AG10803 (cell line): Measurements from ENCODE around the gene PPP2R1A.

Experiments
- DNase-seq: peaks from one replicate; pipeline ENCODE4 v3.0.0; 2010; ENCODE audit warnings: low read depth
- H3K4me3 ChIP-seq: 2 replicates; pipeline ENCODE4 v1.5.1; 2011; ENCODE audit warnings: mild to moderate bottlenecking, low read length, control low read depth
- TF ChIP-seq, protein P1 (sequence below): conservative IDR thresholded peaks from 2 replicates; pipeline ENCODE4 v1.5.1; 2011; ENCODE audit warnings: mild to moderate bottlenecking, low read length, control low read depth, inconsistent platforms

PPP2R1A gene

DNA sequence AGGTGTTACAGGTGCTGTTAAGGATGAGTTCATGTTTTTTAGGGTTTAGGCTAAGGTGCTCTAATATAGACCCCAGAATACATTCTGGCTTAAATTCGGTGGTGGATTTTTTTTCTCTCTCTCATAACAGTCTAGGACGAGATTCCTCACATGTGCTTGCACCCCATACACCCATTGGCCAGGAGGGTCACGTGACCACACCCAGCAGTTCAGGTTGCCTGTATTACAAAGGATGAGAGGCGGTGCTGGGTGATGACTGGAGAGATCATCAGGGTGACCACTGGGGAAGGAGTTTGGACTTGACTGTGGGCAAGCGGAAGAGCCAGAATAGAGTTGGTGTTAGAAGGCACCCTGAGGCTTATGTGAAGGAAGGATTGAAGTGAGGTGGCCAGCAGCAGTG, 27.7 kb downstream of the PPP2R1A start:
- TF ChIP-seq, protein P1, sequence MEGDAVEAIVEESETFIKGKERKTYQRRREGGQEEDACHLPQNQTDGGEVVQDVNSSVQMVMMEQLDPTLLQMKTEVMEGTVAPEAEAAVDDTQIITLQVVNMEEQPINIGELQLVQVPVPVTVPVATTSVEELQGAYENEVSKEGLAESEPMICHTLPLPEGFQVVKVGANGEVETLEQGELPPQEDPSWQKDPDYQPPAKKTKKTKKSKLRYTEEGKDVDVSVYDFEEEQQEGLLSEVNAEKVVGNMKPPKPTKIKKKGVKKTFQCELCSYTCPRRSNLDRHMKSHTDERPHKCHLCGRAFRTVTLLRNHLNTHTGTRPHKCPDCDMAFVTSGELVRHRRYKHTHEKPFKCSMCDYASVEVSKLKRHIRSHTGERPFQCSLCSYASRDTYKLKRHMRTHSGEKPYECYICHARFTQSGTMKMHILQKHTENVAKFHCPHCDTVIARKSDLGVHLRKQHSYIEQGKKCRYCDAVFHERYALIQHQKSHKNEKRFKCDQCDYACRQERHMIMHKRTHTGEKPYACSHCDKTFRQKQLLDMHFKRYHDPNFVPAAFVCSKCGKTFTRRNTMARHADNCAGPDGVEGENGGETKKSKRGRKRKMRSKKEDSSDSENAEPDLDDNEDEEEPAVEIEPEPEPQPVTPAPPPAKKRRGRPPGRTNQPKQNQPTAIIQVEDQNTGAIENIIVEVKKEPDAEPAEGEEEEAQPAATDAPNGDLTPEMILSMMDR: no peak
- H3K4me3 ChIP-seq: no peak overlapping the region
- DNase-seq: no peak

DNA sequence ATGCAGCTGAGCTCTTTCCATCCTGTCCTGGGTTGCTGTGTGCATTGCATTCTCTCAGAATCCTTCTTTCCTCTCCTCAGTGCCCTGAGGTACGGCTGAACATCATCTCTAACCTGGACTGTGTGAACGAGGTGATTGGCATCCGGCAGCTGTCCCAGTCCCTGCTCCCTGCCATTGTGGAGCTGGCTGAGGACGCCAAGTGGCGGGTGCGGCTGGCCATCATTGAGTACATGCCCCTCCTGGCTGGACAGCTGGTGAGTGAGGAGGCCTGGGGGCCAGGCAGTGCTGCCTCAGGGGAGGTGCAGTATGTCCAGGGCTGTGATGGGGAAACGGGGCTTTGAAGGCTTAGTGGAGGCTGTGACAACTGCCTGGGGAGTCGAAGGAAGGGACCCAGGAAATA, 29.8 kb downstream of the PPP2R1A start:
- TF ChIP-seq, protein P1: no peak
- no peak overlapping the region for H3K4me3 ChIP-seq
- DNase-seq: no peak

DNA sequence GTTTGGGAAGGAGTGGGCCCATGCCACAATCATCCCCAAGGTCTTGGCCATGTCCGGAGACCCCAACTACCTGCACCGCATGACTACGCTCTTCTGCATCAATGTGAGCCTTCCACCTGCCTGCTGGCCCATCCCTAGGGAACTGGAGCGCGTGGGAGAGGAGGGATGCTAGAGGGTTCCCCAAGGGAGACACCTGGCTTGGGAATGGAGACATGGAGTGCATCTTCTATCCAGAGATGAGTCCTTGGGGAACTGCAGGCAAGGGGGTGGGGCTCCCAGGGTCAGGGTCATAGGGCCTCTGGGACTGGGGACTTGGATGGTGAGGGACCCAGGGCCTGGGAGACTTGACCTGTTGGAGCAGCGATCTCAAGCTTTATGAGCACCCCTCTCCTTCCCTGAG, 31.2 kb downstream of the PPP2R1A start:
- DNase-seq: no peak
- TF ChIP-seq, protein P1: no peak

DNA sequence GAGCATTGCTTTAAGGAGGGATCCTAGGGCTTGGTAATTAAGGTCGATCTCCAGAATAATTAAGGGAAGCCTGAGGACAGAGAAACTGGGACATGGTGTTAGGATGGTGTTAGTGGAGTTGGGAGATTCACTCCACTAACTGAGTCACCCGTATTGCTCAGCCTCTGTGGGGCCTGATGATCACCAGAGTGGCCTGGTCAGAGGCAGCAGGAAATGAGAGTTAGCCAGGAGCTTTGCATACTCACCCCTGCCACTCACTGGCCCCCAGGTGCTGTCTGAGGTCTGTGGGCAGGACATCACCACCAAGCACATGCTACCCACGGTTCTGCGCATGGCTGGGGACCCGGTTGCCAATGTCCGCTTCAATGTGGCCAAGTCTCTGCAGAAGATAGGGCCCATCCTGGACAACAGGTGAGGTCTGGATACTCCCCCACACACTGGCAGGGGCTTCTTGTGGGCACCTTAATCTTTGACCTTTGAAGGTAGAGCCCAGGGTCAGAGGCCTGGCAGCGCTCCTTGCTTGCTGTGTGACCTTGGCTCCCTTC, 32.1 kb downstream of the PPP2R1A start:
- TF ChIP-seq, protein P1: no peak

More for the DNA sequence above, 31.2 kb downstream of the PPP2R1A start:
- no peak overlapping the region for H3K4me3 ChIP-seq

DNA sequence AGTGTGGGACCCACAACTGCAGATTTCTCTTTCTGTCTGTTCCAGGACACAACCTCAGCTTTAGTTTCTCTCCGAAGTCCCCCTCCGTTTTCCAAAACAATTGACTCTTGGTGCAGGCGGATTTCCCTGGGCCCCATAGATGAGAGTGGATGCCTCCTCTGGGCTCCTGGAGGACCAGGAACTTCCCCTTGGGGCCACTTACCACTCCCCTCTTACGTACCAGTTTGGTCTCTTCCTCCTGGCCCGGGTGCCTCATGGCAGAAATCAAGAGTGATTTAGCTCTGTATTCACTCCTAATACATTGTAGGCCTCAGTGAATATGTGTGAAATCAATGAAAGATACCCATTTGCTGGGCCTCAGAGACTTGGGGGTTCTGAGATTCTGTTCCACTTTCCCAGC, 34.4 kb downstream of the PPP2R1A start:
- TF ChIP-seq, protein P1: no peak
- no peak for DNase-seq
- H3K4me3 ChIP-seq: no peak overlapping the region

More for the DNA sequence above, 32.1 kb downstream of the PPP2R1A start:
- DNase-seq: no peak
- H3K4me3 ChIP-seq: no peak overlapping the region

DNA sequence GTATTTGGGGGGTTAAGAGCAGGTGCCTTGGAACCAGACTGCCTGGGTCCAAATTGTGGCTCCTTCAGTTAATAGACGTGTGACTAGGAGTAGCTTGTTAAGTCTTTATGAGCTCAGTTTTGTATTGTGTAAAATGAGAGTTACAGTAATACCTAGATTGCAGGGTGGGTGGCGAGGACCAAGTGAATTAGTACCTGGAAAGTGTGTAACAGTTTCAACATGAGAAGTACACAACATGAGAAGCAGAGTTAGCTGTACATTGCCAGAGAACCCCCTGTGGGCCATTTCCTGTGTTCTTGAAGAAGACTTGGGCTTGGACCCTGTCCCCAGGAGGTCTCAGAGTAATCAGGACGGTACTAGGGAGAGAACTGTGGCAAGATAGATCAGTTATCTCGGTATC, 36.8 kb downstream of the PPP2R1A start:
- no peak overlapping the region for H3K4me3 ChIP-seq
- TF ChIP-seq, protein P1: no peak
- DNase-seq: no peak

DNA sequence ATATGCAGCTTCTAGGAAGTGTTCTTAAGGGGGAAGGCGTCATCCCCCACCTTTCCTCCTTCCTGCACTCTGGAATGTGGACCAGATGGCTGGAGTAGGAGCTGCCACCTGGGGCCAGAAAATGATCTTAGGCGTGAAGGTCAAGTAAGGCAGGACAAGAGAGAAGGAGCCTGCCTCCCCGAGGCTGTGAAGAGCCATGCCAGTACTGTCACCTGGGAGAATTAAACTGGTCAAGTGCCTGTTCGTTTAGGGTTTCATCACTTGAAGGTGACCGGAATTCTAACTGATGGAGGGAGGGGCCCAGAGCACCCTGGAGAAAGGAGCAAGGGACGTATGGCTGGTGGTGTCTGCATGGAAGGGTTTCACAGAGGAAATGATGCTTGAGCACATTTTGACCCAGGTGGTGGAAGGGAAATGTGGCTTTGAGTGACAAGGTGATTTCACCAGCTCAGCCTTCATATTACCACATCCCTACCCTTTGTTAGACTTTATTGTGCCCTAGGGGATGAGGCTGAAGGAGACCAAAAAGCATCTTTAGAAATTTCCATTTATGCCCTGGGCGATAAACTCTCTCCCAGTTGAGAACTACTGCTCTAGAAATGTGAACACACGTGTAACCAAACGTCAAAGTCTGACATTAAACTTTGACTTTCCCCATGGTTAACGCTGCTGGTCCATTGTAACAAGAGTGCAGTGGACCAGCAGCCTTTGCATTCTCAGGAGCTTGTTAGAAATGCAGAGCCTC, 37.5 kb downstream of the PPP2R1A start:
- no peak overlapping the region for H3K4me3 ChIP-seq
- TF ChIP-seq, protein P1: no peak
- DNase-seq: no peak
